Stimulated activated CD8-positive, alpha-beta memory T cell treated with anti-CD3 and anti-CD28 coated beads, Interleukin-15, amount 100 ng/mL, for 4 hours (primary cell): ENCODE data around the gene SRP54.
"Not testable (repeated sequence)": the region's sequence is repeated elsewhere in the genome, so short reads cannot be mapped to it uniquely, and the experiment has no call there.

Experiments
- DNase-seq, 2 donors: peaks; one replicate each; pipeline ENCODE4 v3.0.0-alpha.2; 2020; ENCODE audit warnings: low read depth in 2 of 2

The SRP54 gene

GRCh38 chr14:35046751-35047536 lies 64.2 kb downstream of the SRP54 start:
- no peak for DNase-seq

- no peak for DNase-seq
These were observed 65.3 kb downstream of the SRP54 start for GRCh38 chr14:35047976-35048513.

- no peak for DNase-seq
These were observed 67.9 kb downstream of the SRP54 start for GRCh38 chr14:35050652-35051051.

- no peak for DNase-seq
These were observed 69.0 kb downstream of the SRP54 start for GRCh38 chr14:35051796-35052195.

GRCh38 chr14:35052637-35053036 lies 69.8 kb downstream of the SRP54 start:
- DNase-seq = no peak

- not testable (repeated sequence) for DNase-seq
These were observed 78.5 kb downstream of the SRP54 start for GRCh38 chr14:35061113-35061791.

GRCh38 chr14:35065731-35066130 lies 82.9 kb downstream of the SRP54 start:
- not testable (repeated sequence) for DNase-seq

- DNase-seq = no peak
These were observed 85.6 kb downstream of the SRP54 start for GRCh38 chr14:35068238-35069012.

- DNase-seq = no peak
These were observed 89.4 kb downstream of the SRP54 start for GRCh38 chr14:35072226-35072625.

GRCh38 chr14:35073486-35073885 lies 90.7 kb downstream of the SRP54 start:
- DNase-seq = no peak

GRCh38 chr14:35078082-35078481 lies 95.3 kb downstream of the SRP54 start:
- no peak for DNase-seq
